ENCODE measurements around the gene KCNE1.
"Not testable (repeated sequence)": the region's sequence is repeated elsewhere in the genome, so short reads cannot be mapped to it uniquely, and the experiment has no call there.

Gene KCNE1

DNA sequence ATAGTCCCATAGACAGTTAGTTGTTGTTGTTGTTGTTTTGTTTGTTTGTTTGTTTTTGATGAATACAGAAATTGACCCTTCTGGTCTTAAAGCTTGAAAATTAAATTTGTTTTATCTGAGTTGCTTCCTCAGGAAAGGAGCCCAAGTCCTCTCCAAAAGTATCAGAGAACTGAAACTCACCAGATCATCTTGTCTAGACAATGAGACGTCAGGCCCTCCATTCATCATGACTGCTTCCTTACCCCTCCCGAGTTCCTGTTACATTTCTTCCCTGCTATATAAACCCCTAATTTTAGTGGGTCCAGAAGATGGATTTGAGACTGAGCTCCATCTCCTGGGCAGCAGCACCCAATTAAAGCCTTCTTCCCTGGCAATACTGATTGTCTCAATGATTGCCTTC lies 105.3 kb downstream of the KCNE1 start:
- not testable (repeated sequence) for DNase-seq

DNA sequence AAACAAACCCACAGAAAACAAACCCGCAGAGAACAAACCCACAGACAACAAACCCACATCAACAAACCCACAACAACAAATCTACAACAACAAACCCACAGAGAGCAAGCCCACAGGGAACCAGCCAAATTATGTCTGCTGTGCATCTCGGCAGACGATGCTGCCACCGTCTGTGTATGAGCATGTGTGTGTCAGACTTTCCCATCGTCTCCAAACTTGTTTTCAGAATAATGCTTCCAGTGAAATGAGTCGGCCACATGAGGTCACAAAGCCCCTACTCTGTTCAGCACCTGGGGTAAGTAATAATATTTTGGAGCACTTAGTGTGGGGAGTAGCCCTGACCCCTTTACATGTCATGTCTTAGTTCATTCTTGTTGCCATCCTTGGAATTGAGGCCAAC lies 105.9 kb downstream of the KCNE1 start:
- DNase-seq, result not testable (repeated sequence)

DNA sequence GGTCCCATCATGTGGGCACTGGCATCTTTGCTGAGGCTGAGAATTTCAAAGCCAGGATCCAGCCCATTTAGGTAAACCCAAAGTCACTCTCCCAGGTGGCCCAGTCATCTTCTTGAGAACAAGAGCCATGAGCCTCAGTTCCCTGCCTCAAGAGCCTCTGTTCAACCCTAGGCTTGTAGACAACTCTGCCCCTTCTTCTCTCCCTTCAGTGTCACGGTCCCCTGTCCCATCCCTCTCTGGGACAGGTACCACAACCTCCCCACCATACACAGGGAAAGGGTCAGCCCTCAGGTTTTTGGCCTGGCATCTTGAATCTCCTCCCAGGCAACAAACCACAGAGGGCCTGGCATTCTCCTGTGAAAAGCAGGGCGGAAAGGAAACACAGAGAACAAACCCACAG lies 106.3 kb downstream of the KCNE1 start:
- DNase-seq, result not testable (repeated sequence)

DNA sequence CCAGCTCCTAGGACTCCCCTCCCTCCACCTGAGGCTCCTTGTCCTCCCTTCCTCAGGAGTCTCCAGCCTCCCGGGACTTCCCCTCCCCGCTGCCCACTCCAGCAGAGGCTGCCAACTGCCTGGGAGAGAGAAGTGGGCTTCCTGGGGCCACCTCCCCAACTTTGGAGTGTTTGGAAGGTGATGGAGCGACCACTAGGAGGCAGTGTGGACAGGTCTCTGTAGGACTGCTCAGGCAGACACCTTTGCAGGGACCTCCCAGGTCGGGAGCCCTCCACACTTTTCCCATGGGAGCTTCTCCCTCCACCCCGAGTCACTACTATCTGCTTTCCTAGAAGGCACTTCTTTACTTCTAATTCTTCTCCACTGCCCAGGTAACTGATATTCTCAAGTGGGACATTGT lies 107.3 kb downstream of the KCNE1 start:
- not testable (repeated sequence) for DNase-seq

DNA sequence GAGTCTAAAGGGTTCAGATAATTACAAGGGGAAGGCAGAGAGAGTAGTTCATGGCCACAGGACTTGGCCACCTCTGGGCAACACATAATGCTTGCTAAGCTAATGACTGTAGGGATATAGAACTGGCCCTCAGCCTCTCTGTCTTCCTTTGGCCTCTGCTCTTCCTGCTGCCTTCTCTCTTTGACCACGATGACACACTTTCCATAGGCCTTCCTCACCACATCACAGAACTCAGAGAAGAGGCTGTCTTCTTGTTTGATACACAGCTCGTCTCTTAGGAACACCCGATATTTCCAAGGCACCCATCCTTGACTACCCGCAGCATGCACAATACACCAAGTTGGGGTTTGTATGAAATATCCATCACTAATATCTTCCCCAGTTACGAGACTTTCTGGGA lies 111.5 kb downstream of the KCNE1 start:
- not testable (repeated sequence) for DNase-seq
